Measurements from ENCODE around the gene SYT15.

DNA sequence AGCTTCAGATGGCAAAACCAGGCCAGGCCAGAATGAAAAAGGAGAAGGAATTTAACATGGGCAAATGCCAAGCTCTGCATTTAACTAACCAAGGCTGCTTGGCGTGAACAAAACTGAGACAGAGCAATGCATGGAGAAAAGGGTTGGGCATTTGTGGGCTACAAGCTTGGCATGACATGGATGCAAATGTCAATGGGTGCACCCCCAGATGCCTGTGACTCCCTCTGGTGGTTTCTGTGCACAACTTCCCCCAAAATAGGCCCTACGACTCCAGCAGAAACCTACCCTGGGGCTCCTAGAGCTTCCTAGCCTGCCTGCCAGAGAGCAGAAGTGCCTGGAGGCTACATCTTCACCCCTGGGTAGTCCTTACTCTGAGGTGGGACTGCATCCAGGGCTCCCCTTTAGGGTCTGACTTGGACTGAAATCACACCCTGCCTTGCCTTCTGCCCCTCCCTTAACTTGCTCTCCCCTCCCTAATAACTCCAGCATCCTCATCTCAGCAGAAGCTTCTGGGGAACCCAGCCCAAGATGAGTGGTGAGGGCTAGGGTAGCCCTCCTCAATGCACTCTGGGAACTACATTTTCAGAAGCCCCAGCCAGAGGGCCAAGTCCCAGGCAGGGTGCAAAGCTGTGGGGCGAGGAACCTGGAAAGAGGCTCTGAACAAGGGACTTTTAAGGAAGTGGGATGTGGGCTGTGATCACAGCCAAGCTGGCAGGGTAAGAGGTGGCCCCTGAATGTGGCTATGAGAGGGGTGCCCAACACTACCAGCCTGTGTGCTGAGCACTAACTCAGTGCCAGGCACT lies 33.7 kb upstream of the SYT15 start:
- TF ChIP-seq CSDC2 (CRISPR knock-in tag; IDR thresholded peaks at IDR 0.05) (no peak), ISL1 (CRISPR knock-in tag; IDR thresholded peaks at IDR 0.05) (no peak), OSR1 (CRISPR knock-in tag; IDR thresholded peaks at IDR 0.05) (no peak), RARB (CRISPR knock-in tag; IDR thresholded peaks at IDR 0.05) (no peak), TCF4 (CRISPR knock-in tag; IDR thresholded peaks at IDR 0.05; ENCODE audit: borderline replicate concordance) (no peak), CSRNP3 (CRISPR knock-in tag; IDR thresholded peaks at IDR 0.05) (no peak), GLIS3 (CRISPR knock-in tag; IDR thresholded peaks at IDR 0.05) (no peak), ESRRG (CRISPR knock-in tag; IDR thresholded peaks at IDR 0.05) (no peak), ZFP3 (CRISPR knock-in tag; IDR thresholded peaks at IDR 0.05) (no peak), PPARA (CRISPR knock-in tag; IDR thresholded peaks at IDR 0.05; ENCODE audit: borderline replicate concordance) (no peak), ARNTL (CRISPR knock-in tag; IDR thresholded peaks at IDR 0.05; ENCODE audit: borderline replicate concordance, low read depth) (no peak)
- TF ChIP-seq, protein P1, sequence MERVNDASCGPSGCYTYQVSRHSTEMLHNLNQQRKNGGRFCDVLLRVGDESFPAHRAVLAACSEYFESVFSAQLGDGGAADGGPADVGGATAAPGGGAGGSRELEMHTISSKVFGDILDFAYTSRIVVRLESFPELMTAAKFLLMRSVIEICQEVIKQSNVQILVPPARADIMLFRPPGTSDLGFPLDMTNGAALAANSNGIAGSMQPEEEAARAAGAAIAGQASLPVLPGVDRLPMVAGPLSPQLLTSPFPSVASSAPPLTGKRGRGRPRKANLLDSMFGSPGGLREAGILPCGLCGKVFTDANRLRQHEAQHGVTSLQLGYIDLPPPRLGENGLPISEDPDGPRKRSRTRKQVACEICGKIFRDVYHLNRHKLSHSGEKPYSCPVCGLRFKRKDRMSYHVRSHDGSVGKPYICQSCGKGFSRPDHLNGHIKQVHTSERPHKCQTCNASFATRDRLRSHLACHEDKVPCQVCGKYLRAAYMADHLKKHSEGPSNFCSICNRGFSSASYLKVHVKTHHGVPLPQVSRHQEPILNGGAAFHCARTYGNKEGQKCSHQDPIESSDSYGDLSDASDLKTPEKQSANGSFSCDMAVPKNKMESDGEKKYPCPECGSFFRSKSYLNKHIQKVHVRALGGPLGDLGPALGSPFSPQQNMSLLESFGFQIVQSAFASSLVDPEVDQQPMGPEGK (CRISPR knock-in tag; IDR thresholded peaks at IDR 0.05; ENCODE audit: borderline replicate concordance) = no peak
- TF ChIP-seq, protein P2, sequence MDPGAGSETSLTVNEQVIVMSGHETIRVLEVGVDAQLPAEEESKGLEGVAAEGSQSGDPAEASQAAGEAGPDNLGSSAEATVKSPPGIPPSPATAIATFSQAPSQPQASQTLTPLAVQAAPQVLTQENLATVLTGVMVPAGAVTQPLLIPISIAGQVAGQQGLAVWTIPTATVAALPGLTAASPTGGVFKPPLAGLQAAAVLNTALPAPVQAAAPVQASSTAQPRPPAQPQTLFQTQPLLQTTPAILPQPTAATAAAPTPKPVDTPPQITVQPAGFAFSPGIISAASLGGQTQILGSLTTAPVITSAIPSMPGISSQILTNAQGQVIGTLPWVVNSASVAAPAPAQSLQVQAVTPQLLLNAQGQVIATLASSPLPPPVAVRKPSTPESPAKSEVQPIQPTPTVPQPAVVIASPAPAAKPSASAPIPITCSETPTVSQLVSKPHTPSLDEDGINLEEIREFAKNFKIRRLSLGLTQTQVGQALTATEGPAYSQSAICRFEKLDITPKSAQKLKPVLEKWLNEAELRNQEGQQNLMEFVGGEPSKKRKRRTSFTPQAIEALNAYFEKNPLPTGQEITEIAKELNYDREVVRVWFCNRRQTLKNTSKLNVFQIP (CRISPR knock-in tag; IDR thresholded peaks at IDR 0.05; ENCODE audit: borderline replicate concordance, low read depth) = no peak

Measured in SK-N-SH treated with all-trans-retinoic acid at 6 μM for 48 hours (cell line).